ENCODE results near the gene SLC25A44. TPM values are rescaled to one million over a fixed set of nuclear protein-coding genes. Genes with fewer than 3 reads are reported as not detected.
A peak's percentile ranks its signal among the peaks of the same experiment; 100 is the strongest.

SLC25A44 gene
- total and polyA plus RNA-seq, 2 of the 8 experiments (the other 6 are each of a cell fraction or from before 2014, with no cell fraction given): 23.4 to 32.1 TPM

DNA sequence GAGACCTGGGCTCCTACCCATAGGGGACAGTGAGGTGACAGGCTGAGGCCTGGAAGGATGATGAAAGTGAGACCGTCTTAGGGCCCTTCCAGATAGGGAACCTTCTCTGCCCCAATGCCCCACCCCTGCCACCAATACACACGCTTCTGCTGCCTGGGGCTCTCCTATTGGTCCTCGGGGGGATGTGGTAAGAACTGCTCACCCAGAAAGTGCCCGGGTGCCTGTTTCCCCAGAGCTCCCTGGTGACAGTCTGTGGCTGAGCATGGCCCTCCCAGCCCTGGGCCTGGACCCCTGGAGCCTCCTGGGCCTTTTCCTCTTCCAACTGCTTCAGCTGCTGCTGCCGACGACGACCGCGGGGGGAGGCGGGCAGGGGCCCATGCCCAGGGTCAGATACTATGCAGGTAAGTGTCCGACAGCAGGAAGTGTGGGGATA is 39.6 kb upstream of the SLC25A44 start:
- no peak overlapping the region for H4K5ac ChIP-seq (ENCODE audit: insufficient read length, low read depth, low read length)
- DNase-seq (ENCODE audit: low read depth in 1 of 2, low spot score in 2 of 2) (no peak), FAIRE-seq (no peak)
- H3K4me3 ChIP-seq (ENCODE audit: extremely low read depth in 1 of 4, insufficient read depth in 2 of 4, low read depth in 3 of 4, low read length in 4 of 4): no peak overlapping the region
- no peak overlapping the region for H3K4me2 ChIP-seq (ENCODE audit: insufficient read depth in 1 of 2, low read depth in 2 of 2, low read length in 2 of 2)
- H2BK15ac ChIP-seq (ENCODE audit: low read length): peak overlapping the region; percentile 81
- H3K27ac ChIP-seq (ENCODE audit: low read depth, low read length): no peak overlapping the region
- H3K27me3 ChIP-seq (replicated peaks in 1 of 4; ENCODE audit: control insufficient read depth in 3 of 4, extremely low read depth in 1 of 4, insufficient read depth in 3 of 4, low read length in 3 of 4): no peaks in the 10 kb centered on the region
- no peaks in the 10 kb centered on the region for H3K79me2 ChIP-seq (ENCODE audit: control insufficient read depth in 1 of 2, insufficient read depth in 2 of 2, low read length in 2 of 2)
- no peak overlapping the region for H3K9ac ChIP-seq (replicated peaks in 1 of 4; ENCODE audit: extremely low read depth in 1 of 4, low read depth in 3 of 4, low read length in 3 of 4)
- H2AFZ ChIP-seq (ENCODE audit: low read length): no peak overlapping the region
- no peak overlapping the region; the same call in 1 of the 2 replicates for H4K8ac ChIP-seq (ENCODE audit: extremely low read depth, insufficient read depth, low read length)
- TF ChIP-seq JUN (IDR thresholded peaks at IDR 0.05; ENCODE audit: low read depth, low read length): no peak
- TF ChIP-seq, protein P1, sequence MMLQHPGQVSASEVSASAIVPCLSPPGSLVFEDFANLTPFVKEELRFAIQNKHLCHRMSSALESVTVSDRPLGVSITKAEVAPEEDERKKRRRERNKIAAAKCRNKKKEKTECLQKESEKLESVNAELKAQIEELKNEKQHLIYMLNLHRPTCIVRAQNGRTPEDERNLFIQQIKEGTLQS (IDR thresholded peaks at IDR 0.05; ENCODE audit: insufficient read depth, low read depth, low read length): no peak
- no peak for TF ChIP-seq GABPA (IDR thresholded peaks at IDR 0.05; ENCODE audit: borderline replicate concordance, insufficient read depth, low read length)
- TF ChIP-seq SUZ12 (IDR thresholded peaks at IDR 0.05; ENCODE audit: low read length): no peak
- no peak for TF ChIP-seq NRF1 (IDR thresholded peaks at IDR 0.05; ENCODE audit: low read depth, low read length)
- CTCF ChIA-PET (ENCODE audit: partially characterized antibody): interaction anchor here (0.7 to 32.8 kb wide), 8 partner anchors 13 to 86 kb away, joined by 3 to 1265 read pairs (median 4); partner anchors contain the start of genes BGLAP and PAQR6
- no peak overlapping the region for H3K4ac ChIP-seq (replicated peaks; ENCODE audit: insufficient read length, low read depth, low read length)
- H3K36me3 ChIP-seq (ENCODE audit: control insufficient read depth in 2 of 4, insufficient read depth in 4 of 4, low read length in 3 of 4): no peaks in the 10 kb centered on the region
- peak overlapping the region; percentile 28; the same call in 1 of the 2 replicates for H2AK5ac ChIP-seq (ENCODE audit: low read depth, low read length)
- no peak overlapping the region for H2BK20ac ChIP-seq (ENCODE audit: low read length)
- H3K4me1 ChIP-seq (replicated peaks in 1 of 4; ENCODE audit: control insufficient read depth in 3 of 4, insufficient read depth in 4 of 4, low read length in 3 of 4): peaks cover 16 to 28% (median 17%) of the 10 kb centered on the region in 4 experiments
- H3K18ac ChIP-seq (ENCODE audit: extremely low read depth, low read length): no peak overlapping the region; the same call in 1 of the 2 replicates
- no peak overlapping the region for H4K91ac ChIP-seq (replicated peaks; ENCODE audit: insufficient read length, low read length)
- POLR2A ChIA-PET (ENCODE audit: partially characterized antibody): interaction anchor here (0.8 to 3.4 kb wide), 8 partner anchors 16 to 88 kb away, joined by 3 to 13 read pairs (median 3); partner anchors contain the start of gene PMF1
- 82% methylated on average over 4 of the region's 11 CpGs; no CpG with 5 or more reads in 1 of the 2 experiments for WGBS, 2 experiments (ENCODE audit: extremely low coverage in 1 of 2, insufficient coverage in 1 of 2, insufficient read length in 1 of 2, insufficient replicate concordance in 2 of 2, low coverage in 1 of 2, low lambda C conversion rate in 2 of 2, missing lambda C conversion rate in 1 of 2)
- no peak overlapping the region for H3K14ac ChIP-seq (ENCODE audit: insufficient read length)
- H3K56ac ChIP-seq (replicated peaks; ENCODE audit: insufficient read length, low read depth, low read length): no peak overlapping the region
- no peaks in the 10 kb centered on the region for H4K20me1 ChIP-seq (replicated peaks in 1 of 2; ENCODE audit: control insufficient read depth in 1 of 2, insufficient read depth in 2 of 2, low read length in 2 of 2)
- no peak overlapping the region for H2BK5ac ChIP-seq (ENCODE audit: low read depth, low read length)
- no peak overlapping the region for H2BK120ac ChIP-seq (replicated peaks; ENCODE audit: low read depth, low read length)
- no peak overlapping the region for H3K23ac ChIP-seq (ENCODE audit: insufficient read length)
- H3K9me3 ChIP-seq (ENCODE audit: insufficient read depth in 2 of 2, low read depth in 1 of 2, low read length in 1 of 2): no peaks in the 10 kb centered on the region
- H3K23me2 ChIP-seq (ENCODE audit: low read depth, low read length): peaks cover 3% of the 10 kb centered on the region; the same call in 1 of the 2 replicates
- H3K79me1 ChIP-seq (ENCODE audit: low read depth, low read length): no peaks in the 10 kb centered on the region; the same call in 1 of the 2 replicates
- H2BK12ac ChIP-seq (ENCODE audit: low read depth, low read length): no peak overlapping the region
